T-cell (primary cell): ENCODE results near the gene MPO. TPM values are rescaled to one million over a fixed set of nuclear protein-coding genes. Genes with fewer than 3 reads are reported as not detected.
A peak's percentile ranks its signal among the peaks of the same experiment; 100 is the strongest.

Source experiments
- ATAC-seq, 4 experiments: fragments of 200-7000 bp in 3 of 4; fragments of 150-1000 bp in 1 of 4; cut with Tn5 transposase; replicated peaks in 1 of 4; 1 replicate in 3 of 4; 2 replicates in 1 of 4; pipeline ENCODE4 v1.10.0; 2021; ENCODE audit warnings: moderate library complexity in 3 of 4, mild to moderate bottlenecking in 2 of 4, moderate number of reproducible peaks in 1 of 4
- CTCF ChIA-PET, 2 donors: fragments of 300-600 bp; sonication (Branson Sonifier 250); formaldehyde crosslinking; loops; one replicate each; lab custom pipeline; 2022; ENCODE audit warnings: antibody characterized with exemption in 2 of 2; lab: Charles Lee
- POLR2A ChIA-PET, 2 donors: fragments of 300-600 bp; sonication (Branson Sonifier 250); formaldehyde crosslinking; loops; one replicate each; lab custom pipeline; 2022; ENCODE audit warnings: antibody characterized with exemption in 2 of 2; lab: Charles Lee
- DNase-seq, 35 experiments: peaks; one replicate each; pipeline versions ENCODE4 v3.0.0 to v3.0.0-alpha.2; 2013 to 2023
- H3K27ac ChIP-seq: one replicate; pipeline ENCODE4 v1.5.1; 2013; ENCODE audit warnings: low read length
- H3K27me3 ChIP-seq, 2 experiments: replicated peaks in 1 of 2; 1 replicate in 1 of 2; 2 replicates in 1 of 2; pipeline versions ENCODE4 v1.6.1 to v1.7.0; 2013; ENCODE audit warnings: low read length in 1 of 2, mixed read lengths in 1 of 2; ENCODE audit not compliant: control insufficient read depth in 2 of 2, insufficient read depth in 2 of 2; ENCODE audit errors: extremely low read depth in 1 of 2
- H3K36me3 ChIP-seq, 2 donors: 1 replicate in 1 of 2; 2 replicates in 1 of 2; pipeline versions ENCODE4 v1.6.1 to v1.7.0; 2013; ENCODE audit warnings: low read length in 1 of 2; ENCODE audit not compliant: control insufficient read depth in 2 of 2, insufficient read depth in 1 of 2; ENCODE audit errors: extremely low read depth in 1 of 2
- H3K4me1 ChIP-seq, 2 experiments: 1 replicate in 1 of 2; 2 replicates in 1 of 2; pipeline versions ENCODE4 v1.6.1 to v1.7.0; 2013; ENCODE audit warnings: low read length in 2 of 2, mixed read lengths in 1 of 2; ENCODE audit not compliant: insufficient read depth in 2 of 2, control insufficient read depth in 1 of 2; ENCODE audit errors: extremely low read depth in 1 of 2
- H3K4me3 ChIP-seq, 2 donors: 1 replicate in 1 of 2; 2 replicates in 1 of 2; pipeline versions ENCODE4 v1.5.1 to v1.7.0; 2013; ENCODE audit warnings: mild to moderate bottlenecking in 2 of 2, low read length in 1 of 2, moderate library complexity in 1 of 2; ENCODE audit not compliant: control insufficient read depth in 1 of 2; ENCODE audit errors: extremely low read depth in 1 of 2
- H3K9me3 ChIP-seq: 2 replicates; pipeline ENCODE4 v1.7.0; 2013
- H3K27ac Mint-ChIP-seq, 2 donors: one replicate each; pipeline ENCODE4 v1.8.0; 2020 to 2021; ENCODE audit warnings: mild to moderate bottlenecking in 2 of 2, mixed read lengths in 2 of 2
- H3K27me3 Mint-ChIP-seq, 2 donors: one replicate each; pipeline ENCODE4 v1.8.0; 2021 to 2022; ENCODE audit warnings: mixed read lengths in 2 of 2
- H3K36me3 Mint-ChIP-seq: one replicate; pipeline ENCODE4 v1.8.0; 2021; ENCODE audit warnings: mixed read lengths
- H3K4me1 Mint-ChIP-seq, 3 donors: one replicate each; pipeline ENCODE4 v1.8.0; 2020 to 2022; ENCODE audit warnings: mixed read lengths in 3 of 3, mild to moderate bottlenecking in 1 of 3
- H3K4me3 Mint-ChIP-seq, 3 donors: one replicate each; pipeline ENCODE4 v1.8.0; 2020 to 2022; ENCODE audit warnings: mild to moderate bottlenecking in 3 of 3, mixed read lengths in 3 of 3, moderate library complexity in 3 of 3
- H3K9me3 Mint-ChIP-seq, 3 donors: one replicate each; pipeline ENCODE4 v1.8.0; 2020 to 2022; ENCODE audit warnings: mixed read lengths in 3 of 3
- WGBS: methylation state at CpG from one replicate; pipeline ENCODE4 v1.1.5; 2013; ENCODE audit warnings: missing lambda C conversion rate; ENCODE audit not compliant: insufficient coverage; 5-methylcytosine and 5-hydroxymethylcytosine counted together
- total RNA-seq, 35 experiments: library from RNA in 6 of 35; stranded (reverse) in 6 of 35; fragments of 120-200 nt in 1 of 35; gene quantifications; one replicate each; pipeline versions ENCODE4 v1.2.1 to v1.2.4 and lab custom pipeline; 2013 to 2026

Gene MPO
- total RNA-seq, 5 donors from 2014 or later (not counting 1 experiment from before 2014, with no cell fraction given), result 0.32 to 1.9 (median 1.1) TPM

GRCh38 chr17:58304750-58305486, 24.2 kb upstream of the MPO start:
- ATAC-seq (no peak), DNase-seq (no peak)
- Histone ChIP-seq H3K9me3 (no peaks in the 10 kb centered on the region), H3K36me3 (peaks cover 0 to 33% of the 10 kb centered on the region in 2 donors), H3K27me3 (no peaks in the 10 kb centered on the region), H3K4me1 (peaks cover 0 to 9% of the 10 kb centered on the region in 2 experiments), H3K4me3 (no peak overlapping the region), H3K27ac (no peak overlapping the region)
- H3K4me1 Mint-ChIP-seq, result peaks cover 0 to 6% (median 5%) of the 10 kb centered on the region in 3 donors
- no peak overlapping the region for H3K4me3 Mint-ChIP-seq
- H3K9me3 Mint-ChIP-seq, result no peaks in the 10 kb centered on the region
- H3K27ac Mint-ChIP-seq, result no peak overlapping the region
- CTCF ChIA-PET, result interaction anchor here (0.6 to 2.4 kb wide), 7 partner anchors 10 to 183 kb away, joined by 3 to 12 read pairs (median 4); partner anchors contain the start of gene HSF5 (in 1 of the 2)
- peaks cover 3% of the 10 kb centered on the region for H3K36me3 Mint-ChIP-seq
- 92% methylated on average over 10 of the region's 14 CpGs for WGBS
- POLR2A ChIA-PET, result no interaction called here
- no peaks in the 10 kb centered on the region for H3K27me3 Mint-ChIP-seq

- ChIA-PET CTCF (interaction anchor here (0.8 to 2.4 kb wide), 8 partner anchors 14 to 184 kb away, joined by 3 to 12 read pairs (median 5); partner anchors contain the start of genes HSF5 (in 1 of the 2) and RNF43 (in 1 of the 2)), POLR2A (no interaction called here)
- Histone ChIP-seq H3K4me3 (no peak overlapping the region), H3K9me3 (no peaks in the 10 kb centered on the region), H3K27me3 (no peaks in the 10 kb centered on the region), H3K36me3 (peaks cover 0 to 25% of the 10 kb centered on the region in 2 donors), H3K27ac (no peak overlapping the region), H3K4me1 (peaks cover 0 to 9% of the 10 kb centered on the region in 2 experiments)
- ATAC-seq, result peak; percentile 85 to 90 (median 86)
- no peak overlapping the region for H3K27ac Mint-ChIP-seq
- peak in 34 of 35 experiments; percentile 28 to 73 (median 54) for DNase-seq
- no peak overlapping the region for H3K4me3 Mint-ChIP-seq
- no peaks in the 10 kb centered on the region for H3K9me3 Mint-ChIP-seq
- peaks cover 0 to 6% (median 5%) of the 10 kb centered on the region in 3 donors for H3K4me1 Mint-ChIP-seq
- H3K36me3 Mint-ChIP-seq, result peaks cover 1% of the 10 kb centered on the region
- 47% methylated on average over 5 of the region's 10 CpGs for WGBS
- no peaks in the 10 kb centered on the region for H3K27me3 Mint-ChIP-seq
Observed at GRCh38 chr17:58303971-58304749, 23.4 kb upstream of the MPO start.

- Mint-ChIP-seq H3K9me3 (no peaks in the 10 kb centered on the region), H3K27me3 (no peaks in the 10 kb centered on the region), H3K36me3 (no peaks in the 10 kb centered on the region), H3K4me3 (no peak overlapping the region), H3K4me1 (peaks cover 0 to 6% (median 5%) of the 10 kb centered on the region in 3 donors), H3K27ac (no peak overlapping the region)
- H3K27ac ChIP-seq, result no peak overlapping the region
- ChIA-PET POLR2A (no interaction called here), CTCF (interaction anchor here in 1 of 2 donors (1.2 to 2.4 kb wide), 3 partner anchors 15 to 114 kb away, joined by 5 to 12 read pairs (median 6); partner anchors contain the start of gene RNF43)
- H3K36me3 ChIP-seq, result peaks cover 0 to 16% of the 10 kb centered on the region in 2 donors
- ATAC-seq (no peak), DNase-seq (no peak)
- no peak overlapping the region for H3K4me3 ChIP-seq
- no peaks in the 10 kb centered on the region for H3K9me3 ChIP-seq
- WGBS, result 93% methylated on average over 2 of the region's 9 CpGs
- no peaks in the 10 kb centered on the region for H3K27me3 ChIP-seq
- peaks cover 0 to 9% of the 10 kb centered on the region in 2 experiments for H3K4me1 ChIP-seq
Observed at GRCh38 chr17:58302919-58303585, 22.3 kb upstream of the MPO start.

- CTCF ChIA-PET, result interaction anchor here in 1 of 2 donors (0.6 to 2.4 kb wide), 3 partner anchors 15 to 115 kb away, joined by 3 to 12 read pairs (median 6); partner anchors contain the start of gene RNF43
- WGBS, result 94% methylated on average over 4 of the region's 9 CpGs
- H3K27ac Mint-ChIP-seq, result no peak overlapping the region
- H3K36me3 ChIP-seq, result peaks cover 0 to 9% of the 10 kb centered on the region in 2 donors
- H3K4me3 Mint-ChIP-seq, result no peak overlapping the region
- POLR2A ChIA-PET, result no interaction called here
- H3K4me3 ChIP-seq, result no peak overlapping the region
- H3K27me3 Mint-ChIP-seq, result no peaks in the 10 kb centered on the region
- no peak for ATAC-seq
- no peaks in the 10 kb centered on the region for H3K9me3 ChIP-seq
- peaks cover 0 to 9% of the 10 kb centered on the region in 2 experiments for H3K4me1 ChIP-seq
- H3K4me1 Mint-ChIP-seq, result peaks cover 0 to 6% (median 5%) of the 10 kb centered on the region in 3 donors
- H3K36me3 Mint-ChIP-seq, result no peaks in the 10 kb centered on the region
- no peaks in the 10 kb centered on the region for H3K27me3 ChIP-seq
- H3K27ac ChIP-seq, result no peak overlapping the region
- DNase-seq, result no peak
- H3K9me3 Mint-ChIP-seq, result no peaks in the 10 kb centered on the region
Observed at GRCh38 chr17:58302171-58302918, 21.6 kb upstream of the MPO start.

GRCh38 chr17:58301504-58302150, 20.9 kb upstream of the MPO start:
- no peak for ATAC-seq
- Mint-ChIP-seq H3K4me1 (peaks cover 0 to 6% (median 5%) of the 10 kb centered on the region in 3 donors), H3K27ac (no peak overlapping the region), H3K9me3 (no peaks in the 10 kb centered on the region), H3K27me3 (no peaks in the 10 kb centered on the region), H3K36me3 (no peaks in the 10 kb centered on the region), H3K4me3 (no peak overlapping the region)
- no peak for DNase-seq
- Histone ChIP-seq H3K27ac (no peak overlapping the region), H3K27me3 (no peaks in the 10 kb centered on the region), H3K4me3 (no peak overlapping the region), H3K36me3 (peaks cover 0 to 3% of the 10 kb centered on the region in 2 donors), H3K4me1 (peaks cover 0 to 9% of the 10 kb centered on the region in 2 experiments), H3K9me3 (no peaks in the 10 kb centered on the region)
- ChIA-PET CTCF (interaction anchor here in 1 of 2 donors (0.6 kb wide), 1 partner anchor 116 kb away, joined by 3 read pairs; the partner anchor contains the start of gene RNF43), POLR2A (no interaction called here)
- WGBS, result over 99% methylated on average over 8 of the region's 16 CpGs
